HG02588 (cell line): ENCODE results near the gene HES5.

ENCODE experiments used
- ATAC-seq: cut with Tn5 transposase; IDR thresholded peaks from one replicate; pipeline ENCODE4 v1.9.1; 2021; ENCODE audit warnings: mild to moderate bottlenecking, moderate library complexity; ENCODE audit not compliant: unreplicated experiment

The HES5 gene

DNA sequence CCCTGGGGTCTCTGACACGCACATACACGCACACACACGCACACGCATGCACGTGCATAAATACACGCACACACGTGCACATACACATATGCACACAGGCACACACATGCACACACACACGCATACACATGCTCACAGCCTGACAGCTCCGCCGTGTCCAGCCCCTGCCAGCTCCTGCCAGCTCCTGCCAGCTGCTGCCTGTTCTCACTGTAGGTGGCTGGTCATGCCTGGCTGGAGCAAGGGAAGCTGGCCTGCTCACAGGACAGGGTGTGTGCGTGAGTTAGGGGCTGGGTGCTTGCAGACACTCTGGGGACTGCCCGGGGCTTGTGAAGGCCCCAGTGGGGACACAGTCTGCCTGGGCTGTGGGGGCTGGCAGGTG lies 49.1 kb downstream of the HES5 start:
- ATAC-seq, result no peak

DNA sequence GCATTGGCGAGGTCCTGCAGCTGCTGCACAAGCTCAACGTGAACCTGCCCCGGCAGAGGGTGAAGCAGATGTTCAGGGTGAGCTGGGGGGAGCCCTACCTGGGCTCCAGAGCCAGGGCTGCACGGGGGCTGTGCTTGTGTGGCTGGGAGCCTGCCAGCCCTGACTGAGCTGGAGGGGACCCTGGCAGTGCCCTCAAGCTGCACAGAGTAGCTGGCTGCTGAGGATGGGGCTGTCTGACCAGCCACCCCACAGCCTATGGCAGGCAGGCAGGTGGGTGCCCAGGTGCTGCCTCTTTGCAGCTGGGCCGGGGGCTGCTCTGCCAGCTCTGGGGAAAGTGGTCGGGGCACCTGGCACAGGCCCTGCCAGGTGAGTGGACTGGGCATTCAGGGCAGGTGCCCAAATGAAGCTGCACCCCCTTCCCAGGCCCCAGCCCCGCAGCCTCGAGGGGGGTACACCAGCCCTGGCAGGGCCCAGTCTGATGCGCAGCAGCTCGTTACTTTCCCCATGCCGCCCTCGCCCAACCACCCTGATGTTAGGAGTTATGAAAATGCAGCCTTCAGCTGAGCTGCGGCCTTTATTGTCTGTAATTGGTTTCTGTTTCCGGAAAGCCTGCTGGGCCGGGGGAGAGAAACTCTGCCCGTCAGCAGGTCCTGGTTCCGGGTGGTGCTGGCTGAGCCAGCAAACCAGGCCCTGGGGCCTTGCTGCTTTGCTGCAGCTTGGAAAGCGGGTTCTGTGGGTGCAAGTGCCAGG lies 49.7 kb downstream of the HES5 start:
- no peak for ATAC-seq

DNA sequence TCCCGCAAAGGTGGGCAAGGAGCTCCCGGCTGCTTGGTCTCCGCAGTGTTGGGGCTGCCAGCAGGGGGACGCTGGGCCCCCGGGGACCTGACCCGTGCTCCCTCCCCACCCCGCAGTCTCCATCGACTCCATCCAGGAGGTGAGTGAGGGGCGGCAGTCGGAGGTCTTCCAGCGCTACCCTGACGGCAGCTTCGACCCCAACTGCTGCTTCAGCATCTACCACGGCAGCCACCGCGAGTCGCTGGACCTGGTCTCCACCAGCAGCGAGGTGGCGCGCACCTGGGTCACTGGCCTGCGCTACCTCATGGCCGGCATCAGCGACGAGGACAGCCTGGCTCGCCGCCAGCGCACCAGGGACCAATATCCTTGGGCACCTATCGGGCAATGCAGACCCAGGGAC lies 50.4 kb downstream of the HES5 start:
- no peak for ATAC-seq

DNA sequence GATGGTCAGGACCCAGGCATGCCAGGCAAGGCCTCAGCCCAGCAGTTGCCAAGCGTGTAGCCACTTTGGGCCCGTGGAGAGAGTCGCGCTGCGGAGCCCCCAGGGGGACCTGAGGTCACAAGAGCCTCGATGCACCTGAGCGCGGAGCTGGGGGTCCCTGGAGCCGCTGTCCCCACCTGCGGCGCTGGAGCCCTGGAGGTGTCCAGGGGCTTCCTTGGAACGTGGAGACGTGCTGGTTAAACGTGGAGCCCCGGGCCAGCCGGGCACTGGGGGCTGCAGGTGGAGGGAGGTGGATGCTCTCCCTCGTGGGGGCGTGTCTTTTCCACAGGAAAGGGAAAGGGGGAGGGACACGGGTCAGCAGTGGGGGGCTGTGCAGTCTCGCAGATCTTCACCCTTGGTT lies 50.9 kb downstream of the HES5 start:
- no peak for ATAC-seq
